ENCODE results near the gene DDX24.

DDX24 gene

DNA sequence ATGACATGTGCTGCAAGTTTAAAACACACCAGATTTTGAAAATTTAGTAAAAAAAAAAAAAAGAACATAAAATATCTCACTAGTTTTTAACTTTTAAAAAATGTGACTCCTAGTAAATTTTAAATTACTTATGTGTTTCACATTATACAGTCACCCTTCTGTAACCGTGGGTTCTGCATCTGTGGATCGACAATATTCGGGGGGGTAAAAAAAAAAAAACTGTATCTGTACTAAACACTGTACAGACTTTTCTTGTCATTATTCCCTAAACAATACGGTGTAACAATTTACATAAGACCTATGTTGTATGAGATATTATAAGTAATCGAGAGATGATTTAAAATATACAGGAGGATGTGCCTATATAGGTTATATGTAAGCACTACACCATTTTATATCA lies 3.2 kb downstream of the DDX24 start:
- TF ChIP-seq TCF12 (IDR thresholded peaks at IDR 0.05; ENCODE audit: low read depth), result no peak
- no peak for TF ChIP-seq CREB1 (IDR thresholded peaks at IDR 0.05; ENCODE audit: low read depth)
- no peak for TF ChIP-seq YY1 (IDR thresholded peaks at IDR 0.05; ENCODE audit: low read depth)
- TF ChIP-seq EGR1 (IDR thresholded peaks at IDR 0.05), result no peak
- TF ChIP-seq NFIC (IDR thresholded peaks at IDR 0.05), result no peak
- no peak for TF ChIP-seq EP300 (IDR thresholded peaks at IDR 0.05; ENCODE audit: borderline replicate concordance)
- TF ChIP-seq RAD21 (IDR thresholded peaks at IDR 0.05; ENCODE audit: low read depth), result no peak
- TF ChIP-seq TEAD4 (IDR thresholded peaks at IDR 0.05), result no peak
- no peak for TF ChIP-seq CEBPB (IDR thresholded peaks at IDR 0.05)
- TF ChIP-seq, protein P1, sequence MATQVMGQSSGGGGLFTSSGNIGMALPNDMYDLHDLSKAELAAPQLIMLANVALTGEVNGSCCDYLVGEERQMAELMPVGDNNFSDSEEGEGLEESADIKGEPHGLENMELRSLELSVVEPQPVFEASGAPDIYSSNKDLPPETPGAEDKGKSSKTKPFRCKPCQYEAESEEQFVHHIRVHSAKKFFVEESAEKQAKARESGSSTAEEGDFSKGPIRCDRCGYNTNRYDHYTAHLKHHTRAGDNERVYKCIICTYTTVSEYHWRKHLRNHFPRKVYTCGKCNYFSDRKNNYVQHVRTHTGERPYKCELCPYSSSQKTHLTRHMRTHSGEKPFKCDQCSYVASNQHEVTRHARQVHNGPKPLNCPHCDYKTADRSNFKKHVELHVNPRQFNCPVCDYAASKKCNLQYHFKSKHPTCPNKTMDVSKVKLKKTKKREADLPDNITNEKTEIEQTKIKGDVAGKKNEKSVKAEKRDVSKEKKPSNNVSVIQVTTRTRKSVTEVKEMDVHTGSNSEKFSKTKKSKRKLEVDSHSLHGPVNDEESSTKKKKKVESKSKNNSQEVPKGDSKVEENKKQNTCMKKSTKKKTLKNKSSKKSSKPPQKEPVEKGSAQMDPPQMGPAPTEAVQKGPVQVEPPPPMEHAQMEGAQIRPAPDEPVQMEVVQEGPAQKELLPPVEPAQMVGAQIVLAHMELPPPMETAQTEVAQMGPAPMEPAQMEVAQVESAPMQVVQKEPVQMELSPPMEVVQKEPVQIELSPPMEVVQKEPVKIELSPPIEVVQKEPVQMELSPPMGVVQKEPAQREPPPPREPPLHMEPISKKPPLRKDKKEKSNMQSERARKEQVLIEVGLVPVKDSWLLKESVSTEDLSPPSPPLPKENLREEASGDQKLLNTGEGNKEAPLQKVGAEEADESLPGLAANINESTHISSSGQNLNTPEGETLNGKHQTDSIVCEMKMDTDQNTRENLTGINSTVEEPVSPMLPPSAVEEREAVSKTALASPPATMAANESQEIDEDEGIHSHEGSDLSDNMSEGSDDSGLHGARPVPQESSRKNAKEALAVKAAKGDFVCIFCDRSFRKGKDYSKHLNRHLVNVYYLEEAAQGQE (IDR thresholded peaks at IDR 0.05; ENCODE audit: low read depth), result no peak
- TF ChIP-seq, protein P2, sequence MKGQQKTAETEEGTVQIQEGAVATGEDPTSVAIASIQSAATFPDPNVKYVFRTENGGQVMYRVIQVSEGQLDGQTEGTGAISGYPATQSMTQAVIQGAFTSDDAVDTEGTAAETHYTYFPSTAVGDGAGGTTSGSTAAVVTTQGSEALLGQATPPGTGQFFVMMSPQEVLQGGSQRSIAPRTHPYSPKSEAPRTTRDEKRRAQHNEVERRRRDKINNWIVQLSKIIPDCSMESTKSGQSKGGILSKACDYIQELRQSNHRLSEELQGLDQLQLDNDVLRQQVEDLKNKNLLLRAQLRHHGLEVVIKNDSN (IDR thresholded peaks at IDR 0.05), result no peak
- TF ChIP-seq ZBTB7A (IDR thresholded peaks at IDR 0.05; ENCODE audit: low read depth), result no peak
- no peak for TF ChIP-seq FOXM1 (IDR thresholded peaks at IDR 0.05; ENCODE audit: borderline replicate concordance, low read depth)
- TF ChIP-seq, protein P3, sequence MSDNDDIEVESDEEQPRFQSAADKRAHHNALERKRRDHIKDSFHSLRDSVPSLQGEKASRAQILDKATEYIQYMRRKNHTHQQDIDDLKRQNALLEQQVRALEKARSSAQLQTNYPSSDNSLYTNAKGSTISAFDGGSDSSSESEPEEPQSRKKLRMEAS (IDR thresholded peaks at IDR 0.05), result no peak

DNA sequence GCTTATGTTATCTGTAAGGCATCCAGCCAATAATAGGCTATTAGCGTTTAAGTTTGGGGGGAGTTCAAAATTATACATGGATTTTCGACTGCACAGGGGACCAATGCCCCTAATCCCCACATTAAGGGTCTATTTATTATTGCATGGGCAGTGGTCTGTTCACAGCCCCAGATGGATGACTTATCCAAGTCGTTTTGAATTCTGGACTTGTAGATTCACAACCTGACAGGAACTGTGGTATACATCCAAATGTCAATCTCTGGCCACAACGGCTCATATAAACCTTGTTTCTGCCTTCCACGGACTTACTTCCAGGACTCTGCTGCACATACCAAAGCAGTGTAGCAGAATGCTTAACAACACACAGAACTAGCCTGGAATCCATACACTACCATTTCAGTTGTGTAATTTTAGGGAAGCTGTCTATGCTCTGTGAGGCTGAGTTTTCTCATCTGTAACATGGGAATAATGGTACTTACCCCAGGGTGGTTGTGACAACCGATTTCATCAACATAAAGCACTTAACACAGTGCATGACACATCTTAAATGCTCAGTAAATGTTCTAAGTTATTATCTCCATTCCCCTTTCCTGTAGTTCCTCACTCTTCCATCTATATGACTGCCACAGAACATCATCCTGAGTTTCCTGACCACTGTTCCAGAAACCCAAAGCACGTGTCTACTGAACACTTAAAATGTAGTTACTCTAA lies 3.7 kb downstream of the DDX24 start:
- TF ChIP-seq TCF12 (IDR thresholded peaks at IDR 0.05; ENCODE audit: low read depth), result no peak
- TF ChIP-seq EGR1 (IDR thresholded peaks at IDR 0.05), result no peak
- no peak for TF ChIP-seq TEAD4 (IDR thresholded peaks at IDR 0.05)
- no peak for TF ChIP-seq RAD21 (IDR thresholded peaks at IDR 0.05; ENCODE audit: low read depth)

DNA sequence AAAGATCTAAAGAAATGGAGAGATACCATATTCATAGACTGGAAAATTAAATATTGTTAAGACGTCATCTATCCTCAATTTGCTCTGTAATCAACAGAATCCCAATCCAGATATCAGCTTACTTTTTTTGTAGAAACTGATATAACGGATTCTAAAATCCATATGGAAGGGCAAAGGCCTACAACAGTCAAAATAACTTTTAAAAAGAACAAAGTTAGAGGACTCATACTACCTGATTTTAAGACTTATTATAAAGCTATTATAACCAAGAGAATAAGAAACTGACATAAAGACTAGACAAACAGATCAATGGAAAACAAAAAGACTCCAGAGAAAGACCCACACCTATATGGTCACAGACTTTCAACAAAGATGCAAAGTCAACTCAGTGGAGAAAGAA lies 6.0 kb downstream of the DDX24 start:
- no peak for TF ChIP-seq FOXM1 (IDR thresholded peaks at IDR 0.05; ENCODE audit: borderline replicate concordance, low read depth)
- no peak for TF ChIP-seq RAD21 (IDR thresholded peaks at IDR 0.05; ENCODE audit: low read depth)
- no peak for TF ChIP-seq ZBTB7A (IDR thresholded peaks at IDR 0.05; ENCODE audit: low read depth)
- no peak for TF ChIP-seq CEBPB (IDR thresholded peaks at IDR 0.05)
- no peak for TF ChIP-seq CREB1 (IDR thresholded peaks at IDR 0.05; ENCODE audit: low read depth)
- TF ChIP-seq NFIC (IDR thresholded peaks at IDR 0.05), result no peak
- TF ChIP-seq TEAD4 (IDR thresholded peaks at IDR 0.05), result no peak
- TF ChIP-seq YY1 (IDR thresholded peaks at IDR 0.05; ENCODE audit: low read depth), result no peak
- TF ChIP-seq, protein P2 (IDR thresholded peaks at IDR 0.05), result no peak
- TF ChIP-seq, protein P3 (IDR thresholded peaks at IDR 0.05), result no peak
- TF ChIP-seq, protein P1 (IDR thresholded peaks at IDR 0.05; ENCODE audit: low read depth), result no peak

DNA sequence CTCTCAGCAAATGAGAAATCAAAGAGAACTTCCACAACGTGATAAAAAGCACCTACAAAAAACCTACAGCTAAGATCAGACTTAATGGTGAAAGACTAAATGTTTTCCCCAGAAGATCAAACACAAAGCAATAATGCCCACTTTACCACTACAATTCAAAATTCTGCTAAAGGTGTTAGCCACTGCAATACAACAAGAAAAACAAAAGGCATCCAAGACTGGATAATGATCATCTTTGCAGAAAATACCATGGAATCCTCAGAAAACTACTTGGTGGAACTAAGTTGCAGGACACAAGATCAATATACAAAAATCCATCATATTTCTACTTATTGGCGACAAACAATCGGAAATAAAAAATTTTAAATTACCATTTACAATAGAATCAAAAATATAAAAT lies 6.5 kb downstream of the DDX24 start:
- TF ChIP-seq, protein P3 (IDR thresholded peaks at IDR 0.05), result no peak
- TF ChIP-seq YY1 (IDR thresholded peaks at IDR 0.05; ENCODE audit: low read depth) (no peak), NFIC (IDR thresholded peaks at IDR 0.05) (no peak), ZBTB7A (IDR thresholded peaks at IDR 0.05; ENCODE audit: low read depth) (no peak), FOXM1 (IDR thresholded peaks at IDR 0.05; ENCODE audit: borderline replicate concordance, low read depth) (no peak), EP300 (IDR thresholded peaks at IDR 0.05; ENCODE audit: borderline replicate concordance) (no peak), CEBPB (IDR thresholded peaks at IDR 0.05) (no peak), TEAD4 (IDR thresholded peaks at IDR 0.05) (no peak), CREB1 (IDR thresholded peaks at IDR 0.05; ENCODE audit: low read depth) (no peak), TAF1 (IDR thresholded peaks at IDR 0.05; ENCODE audit: low read depth) (no peak), RAD21 (IDR thresholded peaks at IDR 0.05; ENCODE audit: low read depth) (no peak), TCF12 (IDR thresholded peaks at IDR 0.05; ENCODE audit: low read depth) (no peak), EGR1 (IDR thresholded peaks at IDR 0.05) (no peak)
- TF ChIP-seq, protein P1 (IDR thresholded peaks at IDR 0.05; ENCODE audit: low read depth), result no peak
- TF ChIP-seq, protein P2 (IDR thresholded peaks at IDR 0.05), result no peak

All from Ishikawa (cell line).